Neural crest cell (in vitro differentiated cells): Measurements from ENCODE around the gene HNF1A. TPM values are rescaled to one million over a fixed set of nuclear protein-coding genes. Genes with fewer than 3 reads are reported as not detected.

Experiments
- DNase-seq: peaks from one replicate; pipeline ENCODE4 v3.0.0; 2021; ENCODE audit warnings: low read depth, mixed read lengths, low spot score
- H3K27ac Mint-ChIP-seq: one replicate; pipeline ENCODE4 v1.8.0; 2021; ENCODE audit warnings: mild to moderate bottlenecking, mixed read lengths; ENCODE audit not compliant: unreplicated experiment
- H3K27me3 Mint-ChIP-seq: 2 replicates; pipeline ENCODE4 v1.8.0; 2021; ENCODE audit warnings: low read depth, mild to moderate bottlenecking, mixed read lengths
- H3K36me3 Mint-ChIP-seq: 2 replicates; pipeline ENCODE4 v1.8.0; 2021; ENCODE audit warnings: low read depth, mild to moderate bottlenecking, mixed read lengths
- H3K4me1 Mint-ChIP-seq: 2 replicates; pipeline ENCODE4 v1.8.0; 2021; ENCODE audit warnings: mixed read lengths
- H3K4me3 Mint-ChIP-seq: one replicate; pipeline ENCODE4 v1.8.0; 2021; ENCODE audit warnings: mild to moderate bottlenecking, mixed read lengths
- H3K9me3 Mint-ChIP-seq: 2 replicates; pipeline ENCODE4 v1.8.0; 2021; ENCODE audit warnings: mixed read lengths
- total RNA-seq: library from RNA; stranded (reverse); gene quantifications from 2 replicates; pipeline ENCODE4 v1.2.1, GENCODE V29; 2021
- TF ChIP-seq, protein P1 (sequence below): fragments of 200-600 bp; sonication (generic); conservative IDR thresholded peaks from 2 replicates; pipeline ENCODE4 v1.5.0; 2021; ENCODE audit warnings: antibody characterized with exemption, mild to moderate bottlenecking

Gene HNF1A
- total RNA-seq, 1 donor from 2014 or later, result not detected

DNA sequence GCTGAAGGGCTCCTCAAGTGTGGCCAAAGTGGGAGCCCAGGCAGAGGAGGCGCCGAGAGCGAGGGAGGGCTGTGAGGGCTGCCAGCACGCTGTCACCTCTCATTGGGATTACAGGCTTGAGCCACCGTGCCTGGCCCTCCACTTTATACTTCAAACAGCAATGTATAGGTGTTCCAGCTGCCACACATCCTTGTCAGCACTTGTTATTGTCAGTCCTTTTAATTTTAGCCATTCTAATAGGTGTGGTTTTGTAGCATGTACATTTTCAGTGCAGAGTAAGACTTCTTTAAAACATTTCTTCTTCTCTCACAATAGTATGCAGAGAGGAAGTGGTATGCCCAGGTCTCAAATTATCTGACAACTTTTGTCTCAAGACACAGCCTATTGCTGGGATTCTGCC is 27.5 kb upstream of the HNF1A start:
- TF ChIP-seq, protein P1, sequence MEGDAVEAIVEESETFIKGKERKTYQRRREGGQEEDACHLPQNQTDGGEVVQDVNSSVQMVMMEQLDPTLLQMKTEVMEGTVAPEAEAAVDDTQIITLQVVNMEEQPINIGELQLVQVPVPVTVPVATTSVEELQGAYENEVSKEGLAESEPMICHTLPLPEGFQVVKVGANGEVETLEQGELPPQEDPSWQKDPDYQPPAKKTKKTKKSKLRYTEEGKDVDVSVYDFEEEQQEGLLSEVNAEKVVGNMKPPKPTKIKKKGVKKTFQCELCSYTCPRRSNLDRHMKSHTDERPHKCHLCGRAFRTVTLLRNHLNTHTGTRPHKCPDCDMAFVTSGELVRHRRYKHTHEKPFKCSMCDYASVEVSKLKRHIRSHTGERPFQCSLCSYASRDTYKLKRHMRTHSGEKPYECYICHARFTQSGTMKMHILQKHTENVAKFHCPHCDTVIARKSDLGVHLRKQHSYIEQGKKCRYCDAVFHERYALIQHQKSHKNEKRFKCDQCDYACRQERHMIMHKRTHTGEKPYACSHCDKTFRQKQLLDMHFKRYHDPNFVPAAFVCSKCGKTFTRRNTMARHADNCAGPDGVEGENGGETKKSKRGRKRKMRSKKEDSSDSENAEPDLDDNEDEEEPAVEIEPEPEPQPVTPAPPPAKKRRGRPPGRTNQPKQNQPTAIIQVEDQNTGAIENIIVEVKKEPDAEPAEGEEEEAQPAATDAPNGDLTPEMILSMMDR, result no peak
- Mint-ChIP-seq H3K27ac (no peak overlapping the region), H3K9me3 (no peaks in the 10 kb centered on the region), H3K36me3 (no peaks in the 10 kb centered on the region), H3K4me1 (no peaks in the 10 kb centered on the region), H3K4me3 (no peak overlapping the region), H3K27me3 (no peaks in the 10 kb centered on the region)
- DNase-seq, result no peak

DNA sequence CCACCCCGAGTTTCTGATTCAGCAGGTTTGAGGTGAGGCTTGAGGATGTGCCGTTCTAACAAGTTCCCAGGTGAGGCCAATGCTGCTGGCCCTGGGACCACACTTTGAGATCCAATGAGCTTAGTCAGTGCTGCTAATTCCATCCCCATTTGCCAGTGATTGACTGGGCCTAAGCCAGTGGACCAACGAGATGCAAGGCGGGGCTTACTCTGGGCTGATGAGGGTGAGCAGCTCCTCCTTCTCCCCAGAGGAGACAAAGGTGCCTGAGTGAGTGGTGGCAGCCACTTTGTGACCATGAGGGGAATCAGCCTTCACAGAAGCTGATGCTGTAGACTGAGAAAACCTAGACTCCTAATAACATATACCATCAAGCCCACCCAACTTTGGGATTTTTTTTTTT is 23.1 kb upstream of the HNF1A start:
- Mint-ChIP-seq H3K4me3 (no peak overlapping the region), H3K36me3 (no peaks in the 10 kb centered on the region), H3K9me3 (no peaks in the 10 kb centered on the region), H3K4me1 (no peaks in the 10 kb centered on the region), H3K27me3 (peaks cover 3% of the 10 kb centered on the region), H3K27ac (no peak overlapping the region)
- DNase-seq, result no peak
- TF ChIP-seq, protein P1, result no peak

DNA sequence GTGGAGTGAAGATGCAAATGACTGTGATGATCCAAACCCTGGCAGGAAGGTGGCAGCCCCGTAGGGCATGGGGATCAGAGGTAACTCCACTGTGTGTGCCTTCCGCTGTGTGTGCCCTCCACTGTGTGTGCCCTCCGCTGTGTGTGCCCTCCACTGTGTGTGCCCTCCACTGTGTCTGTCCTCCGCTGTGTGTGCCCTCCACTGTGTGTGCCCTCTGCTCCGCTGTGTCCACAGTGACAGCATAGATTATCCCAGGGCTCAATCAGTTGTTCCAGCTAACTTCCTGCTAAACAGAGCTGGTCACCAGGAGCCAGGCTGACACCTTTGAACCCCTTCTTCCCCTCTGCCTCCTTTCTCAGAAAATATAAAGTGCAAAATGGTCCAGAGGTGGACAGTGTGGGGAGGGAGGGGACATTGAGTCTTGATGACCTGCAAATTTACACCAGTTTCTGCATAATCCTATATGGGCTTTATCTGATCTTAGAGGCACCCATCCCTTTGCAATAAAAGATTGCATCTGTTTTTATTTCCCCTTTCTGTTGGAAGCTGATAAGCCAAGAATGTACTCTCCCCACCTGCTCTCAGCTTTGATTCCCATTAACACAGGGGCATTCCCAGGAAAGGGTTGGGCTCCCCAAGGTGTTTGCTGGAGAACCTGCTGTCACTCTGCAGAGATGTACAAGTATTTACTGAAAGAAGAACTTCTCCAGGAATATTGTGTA is 21.6 kb upstream of the HNF1A start:
- Mint-ChIP-seq H3K27me3 (peaks cover 3% of the 10 kb centered on the region), H3K9me3 (no peaks in the 10 kb centered on the region), H3K36me3 (no peaks in the 10 kb centered on the region), H3K4me3 (no peak overlapping the region), H3K27ac (peak overlapping the region; percentile 35), H3K4me1 (no peaks in the 10 kb centered on the region)
- DNase-seq, result no peak
- TF ChIP-seq, protein P1, result no peak

DNA sequence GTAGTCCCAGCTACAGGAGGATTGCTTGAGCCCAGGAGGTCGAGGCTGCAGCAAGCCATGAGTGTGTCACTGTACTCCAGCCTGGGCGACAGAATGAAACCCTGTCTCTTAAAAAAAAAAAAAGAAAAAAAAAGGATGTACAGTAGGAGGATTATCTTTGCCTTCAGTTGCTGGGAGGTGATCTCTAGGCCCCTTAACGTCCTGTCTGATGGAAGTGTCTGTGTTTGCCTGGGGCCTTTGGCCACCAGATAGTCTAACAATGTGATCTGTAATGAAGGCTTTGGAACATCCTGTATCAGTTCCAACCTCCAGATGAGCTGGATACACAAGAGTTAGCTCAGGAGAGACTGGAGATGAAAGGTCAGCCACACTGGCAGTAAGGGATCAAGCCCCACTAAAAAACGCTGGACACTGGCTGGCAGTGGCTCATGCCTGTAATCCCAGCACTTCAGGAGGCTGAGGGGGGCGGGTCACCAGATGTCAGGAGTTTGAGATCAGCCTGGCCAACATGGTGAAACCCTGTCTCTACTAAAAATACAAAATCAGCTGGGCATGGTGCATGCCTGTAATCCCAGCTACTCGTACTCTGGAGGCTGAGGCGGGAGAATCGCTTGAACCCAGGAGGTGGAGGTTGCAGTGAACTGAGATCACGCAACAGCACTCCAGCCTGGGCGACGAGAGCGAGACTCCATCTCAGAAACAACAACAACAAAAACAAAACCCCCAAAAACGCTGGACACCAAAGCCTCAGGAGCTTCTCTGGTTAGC is 19.0 kb upstream of the HNF1A start:
- Mint-ChIP-seq H3K27ac (no peak overlapping the region), H3K4me3 (no peak overlapping the region)
- TF ChIP-seq, protein P1, result no peak

DNA sequence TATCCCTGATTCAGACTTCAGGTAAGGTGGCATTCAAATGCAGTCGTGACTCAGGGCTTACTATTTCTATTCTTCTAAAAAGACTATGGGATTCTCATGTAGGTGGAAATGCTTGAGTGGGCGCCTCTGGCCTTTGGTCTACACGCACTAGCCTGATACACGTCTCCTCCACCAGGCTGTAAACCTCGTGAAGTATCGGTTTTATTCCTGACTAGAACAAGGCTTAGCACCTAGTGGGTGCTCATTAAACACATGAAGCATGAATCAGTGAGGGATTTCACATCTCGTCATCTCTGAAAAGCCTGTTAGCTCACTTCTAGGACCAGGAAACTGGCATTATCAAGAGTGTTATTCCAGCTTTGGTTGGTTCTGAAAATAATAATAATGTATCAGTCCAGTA is 17.7 kb upstream of the HNF1A start:
- peaks cover 4% of the 10 kb centered on the region for H3K4me1 Mint-ChIP-seq
- no peaks in the 10 kb centered on the region for H3K9me3 Mint-ChIP-seq
- H3K36me3 Mint-ChIP-seq, result no peaks in the 10 kb centered on the region
- no peak overlapping the region for H3K4me3 Mint-ChIP-seq
- H3K27ac Mint-ChIP-seq, result no peak overlapping the region
- DNase-seq, result no peak
- H3K27me3 Mint-ChIP-seq, result peaks cover 3% of the 10 kb centered on the region
- TF ChIP-seq, protein P1, result no peak

More for the DNA sequence above, 19.0 kb upstream of the HNF1A start:
- peaks cover 3% of the 10 kb centered on the region for H3K27me3 Mint-ChIP-seq
- no peaks in the 10 kb centered on the region for H3K9me3 Mint-ChIP-seq
- H3K36me3 Mint-ChIP-seq, result no peaks in the 10 kb centered on the region
- no peak for DNase-seq
- H3K4me1 Mint-ChIP-seq, result no peaks in the 10 kb centered on the region
